Activated CD4-positive, alpha-beta T cell treated with anti-CD3 and anti-CD28 coated beads for 24 hours (primary cell): ENCODE measurements around the gene NFE2.
"Not testable (repeated sequence)": the region's sequence is repeated elsewhere in the genome, so short reads cannot be mapped to it uniquely, and the experiment has no call there.

Experiments
- DNase-seq, 2 donors: peaks; one replicate each; pipeline ENCODE4 v3.0.0-alpha.2; 2020; ENCODE audit warnings: low read depth in 2 of 2

NFE2 gene

DNA sequence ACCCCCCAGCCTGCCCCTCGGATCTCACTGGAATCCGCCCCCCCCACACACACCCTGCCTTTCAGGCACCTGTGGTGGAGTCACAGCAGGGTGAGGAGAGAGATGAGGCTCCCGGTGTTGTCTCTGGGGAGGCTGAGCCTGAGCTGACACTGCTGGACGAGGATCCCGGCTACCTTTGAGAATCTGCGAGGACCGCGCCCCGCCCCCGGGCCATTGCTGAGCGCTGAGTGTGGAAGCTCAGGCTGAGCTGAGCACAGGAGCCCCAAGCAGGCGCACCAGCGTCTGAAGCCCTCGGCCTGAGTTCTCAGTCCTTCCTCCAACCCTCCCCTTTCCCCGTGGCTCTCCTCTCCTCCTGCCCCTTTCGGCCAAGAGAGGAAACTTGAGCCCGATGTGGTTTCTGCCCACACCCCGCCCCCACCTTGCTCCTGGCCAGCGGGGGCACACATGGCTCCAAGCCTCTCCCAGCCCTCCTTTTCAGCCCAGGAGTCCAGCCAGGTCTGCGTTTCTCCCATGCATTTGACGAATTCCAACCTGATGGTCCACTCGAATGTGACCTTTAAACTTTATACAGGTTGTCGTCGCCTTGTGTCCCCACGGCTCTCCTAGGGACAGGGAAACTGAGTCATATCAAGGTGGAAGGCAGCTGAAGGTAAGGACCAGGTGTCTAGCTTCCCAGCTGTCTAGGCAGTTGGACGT lies at the start of gene NFE2:
TSS of gene NFE2 (minus strand) at position 284 of the 696 bp plus-strand sequence. CDS start 5,767 bp downstream, outside the sequence.
- no peak for DNase-seq

DNA sequence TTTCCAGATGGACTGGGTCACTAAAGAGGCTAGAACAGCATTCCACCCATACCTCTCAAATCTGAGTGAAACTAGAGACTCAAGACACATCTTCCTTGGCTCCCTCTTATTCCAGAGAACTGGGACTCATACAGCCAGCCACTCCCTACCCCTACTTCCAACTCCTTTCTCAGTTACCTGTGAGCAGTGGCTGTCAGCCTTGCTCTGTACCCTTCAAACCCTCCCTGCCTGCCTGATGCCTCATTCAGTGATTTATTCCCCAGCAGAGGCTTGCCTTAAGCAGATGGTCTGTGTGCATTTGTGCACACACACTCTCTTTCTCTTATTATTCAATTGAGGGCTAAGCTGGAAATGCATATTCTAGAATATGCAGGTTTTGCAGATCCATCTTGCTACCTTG lies 48.9 kb upstream of the NFE2 start:
- no peak for DNase-seq

DNA sequence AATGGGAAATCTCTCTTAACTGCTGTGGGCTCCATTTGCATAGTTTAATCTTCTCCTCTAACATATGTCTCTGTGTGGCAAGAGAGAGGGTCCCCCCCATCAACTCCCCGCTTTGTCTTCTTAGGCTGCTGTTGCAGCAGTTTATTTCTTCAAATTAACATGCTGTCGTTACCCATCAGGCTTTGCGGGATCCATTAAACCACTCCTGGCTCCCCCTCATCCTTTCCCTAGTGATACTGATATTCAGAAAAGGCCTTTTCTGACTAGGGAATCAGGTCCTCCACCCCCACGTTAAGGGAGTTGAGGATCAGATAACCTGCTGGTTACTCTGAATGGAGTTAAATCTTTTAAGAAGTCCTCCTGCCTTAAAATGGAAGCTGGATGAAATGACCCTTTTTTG lies 48.2 kb upstream of the NFE2 start:
- DNase-seq, result no peak

DNA sequence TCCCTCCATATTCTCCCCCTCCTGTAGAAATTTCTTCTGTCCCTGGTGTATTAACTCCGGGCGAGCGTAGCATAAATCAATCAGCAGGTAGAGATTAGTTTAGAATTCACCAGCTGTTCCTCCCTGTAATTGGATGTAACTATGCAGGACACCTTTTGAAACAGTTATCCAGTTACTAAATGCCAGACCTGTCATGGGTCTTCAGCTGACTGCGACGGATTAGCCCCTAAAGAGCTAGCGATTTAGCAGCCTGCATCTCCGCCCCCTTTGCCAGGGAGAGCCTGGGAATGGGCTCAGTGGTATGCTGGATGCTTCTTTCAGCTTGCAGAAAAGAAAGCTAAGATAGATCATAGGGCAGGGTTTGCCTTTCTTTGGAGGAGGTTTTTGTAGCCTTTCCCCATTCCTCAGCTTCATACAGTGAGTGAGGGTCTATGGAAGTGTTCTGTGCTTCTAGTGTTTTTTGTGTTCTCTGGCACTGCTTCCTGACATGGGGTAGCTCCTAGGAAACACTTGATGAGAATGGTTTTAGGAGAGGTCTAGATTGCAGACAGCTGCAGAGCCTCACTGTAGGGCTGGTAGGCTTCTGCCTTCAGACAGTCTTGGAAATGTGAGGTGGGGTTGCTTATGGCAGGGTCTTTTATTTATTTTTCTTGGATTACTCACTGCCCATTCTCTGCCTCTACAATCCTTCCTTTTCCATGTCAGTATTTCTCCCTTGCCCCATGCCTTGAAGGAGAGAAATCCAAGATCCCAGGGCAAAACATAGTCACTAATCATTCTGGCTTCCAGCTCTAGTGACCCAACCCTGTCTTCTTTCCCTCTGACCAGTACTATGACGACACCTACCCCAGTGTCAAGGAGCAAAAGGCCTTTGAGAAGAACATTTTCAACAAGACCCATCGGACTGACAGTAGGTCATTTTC lies 40.8 kb upstream of the NFE2 start:
- DNase-seq, result no peak

DNA sequence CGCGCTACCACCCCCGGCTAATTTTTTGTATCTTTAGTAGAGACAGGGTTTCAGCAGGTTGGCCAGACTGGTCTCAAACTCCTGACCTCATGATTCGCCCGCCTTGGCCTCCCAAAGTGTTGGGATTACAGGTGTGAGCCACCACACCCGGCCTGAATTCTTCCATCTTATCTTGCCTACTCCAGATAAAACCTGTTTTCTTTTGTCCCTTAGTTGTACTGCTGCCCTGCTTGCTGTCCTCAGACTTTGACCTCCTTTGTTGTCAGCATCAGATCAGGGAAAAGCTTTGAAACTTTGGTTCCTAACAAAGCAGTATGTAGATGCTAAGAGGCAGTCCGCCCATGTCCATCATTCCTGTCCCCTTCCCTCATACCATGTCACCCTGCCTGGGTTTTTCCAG lies 40.0 kb upstream of the NFE2 start:
- no peak for DNase-seq

DNA sequence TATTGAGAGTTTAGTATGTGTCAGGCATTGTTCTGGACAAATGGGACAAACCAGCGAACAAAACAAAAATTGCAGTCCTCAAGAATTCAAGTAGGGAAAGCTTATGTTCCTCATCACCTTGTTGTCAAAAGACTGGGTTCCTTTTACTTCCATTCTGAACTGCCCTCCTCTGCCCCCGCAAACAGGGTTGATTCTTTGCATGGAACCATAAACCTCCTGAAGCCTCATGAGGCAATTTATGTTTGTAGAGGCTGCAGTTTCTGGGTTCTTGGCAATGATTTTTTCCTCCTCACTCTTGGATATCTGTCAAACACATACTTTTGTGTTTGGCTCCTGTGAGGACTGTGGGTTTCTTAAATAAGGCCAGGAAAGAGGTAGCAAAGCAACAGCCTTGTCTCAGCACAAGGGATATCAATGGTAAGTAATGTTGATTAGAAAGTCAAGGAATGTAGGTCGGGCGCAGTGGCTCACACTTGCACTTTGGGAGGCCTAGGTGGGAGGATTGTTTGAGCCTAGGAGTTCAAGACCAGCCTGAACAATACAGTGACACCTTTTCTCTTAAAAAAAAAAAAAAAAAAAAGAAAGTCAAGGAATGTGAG lies 38.0 kb upstream of the NFE2 start:
- DNase-seq, result no peak

DNA sequence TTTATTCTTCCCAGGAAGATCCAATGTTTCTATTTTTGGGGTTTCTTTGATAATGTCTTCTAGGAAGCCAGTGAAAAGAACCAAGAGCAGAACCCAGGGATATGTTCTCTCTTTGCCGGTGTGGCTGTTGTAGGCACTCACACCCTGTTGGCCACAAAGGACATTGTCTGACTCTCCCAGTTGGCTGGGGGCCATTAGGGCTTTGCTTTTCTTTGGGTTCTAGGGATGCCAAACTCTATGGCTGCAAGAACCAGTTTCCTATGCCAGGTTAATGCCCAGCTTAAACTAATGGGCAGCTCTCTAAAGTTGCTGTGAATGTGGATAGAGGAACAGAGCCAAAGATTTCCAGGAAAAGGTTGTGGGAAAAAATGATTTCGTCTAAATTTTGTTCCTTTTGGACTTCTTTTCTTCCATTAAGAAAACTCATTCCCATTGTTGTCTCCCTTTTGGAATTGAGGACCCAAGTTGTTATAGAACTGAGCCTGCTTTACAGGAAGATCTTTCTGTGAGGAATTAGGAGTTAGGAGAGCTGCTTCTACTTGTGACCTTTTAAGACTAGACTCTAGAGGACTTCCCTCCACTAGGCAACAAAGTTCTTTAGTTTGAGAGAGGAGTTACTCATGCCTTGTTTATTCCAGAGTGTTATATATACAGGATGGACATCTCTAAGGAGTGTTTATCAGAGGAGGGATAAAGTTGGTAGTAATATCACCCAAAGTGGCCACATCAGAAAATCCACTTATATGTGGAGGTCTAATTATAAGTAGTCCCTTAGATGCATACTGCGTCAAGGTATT lies 37.2 kb upstream of the NFE2 start:
- no peak for DNase-seq

DNA sequence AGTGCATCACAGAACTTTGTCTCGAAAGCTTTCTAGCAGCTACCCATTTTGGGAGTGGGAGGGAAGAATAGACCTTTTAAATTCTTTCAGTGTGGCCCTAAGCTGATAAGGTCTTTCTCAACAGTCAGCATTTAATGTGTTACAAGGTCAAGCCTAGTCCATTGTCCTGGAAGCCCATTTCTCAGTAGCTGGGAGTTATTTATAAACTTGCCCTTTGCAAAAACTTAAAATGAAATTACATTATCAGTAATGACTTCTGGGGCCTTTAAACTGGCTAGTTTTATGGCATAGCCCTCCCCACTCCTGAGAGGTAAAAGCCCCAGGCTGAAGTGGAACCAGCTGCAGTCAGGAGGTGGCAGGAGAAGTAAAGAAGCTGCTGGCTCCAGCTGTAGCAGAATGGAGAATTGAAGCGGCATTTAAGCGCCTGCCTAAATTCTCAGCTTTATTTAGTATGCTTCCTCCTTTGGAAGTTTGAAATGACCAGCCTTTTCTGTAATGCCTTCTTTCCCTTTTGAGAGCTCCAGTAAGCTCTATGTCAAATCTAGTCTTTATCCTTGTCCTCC lies 36.5 kb upstream of the NFE2 start:
- DNase-seq, result no peak

DNA sequence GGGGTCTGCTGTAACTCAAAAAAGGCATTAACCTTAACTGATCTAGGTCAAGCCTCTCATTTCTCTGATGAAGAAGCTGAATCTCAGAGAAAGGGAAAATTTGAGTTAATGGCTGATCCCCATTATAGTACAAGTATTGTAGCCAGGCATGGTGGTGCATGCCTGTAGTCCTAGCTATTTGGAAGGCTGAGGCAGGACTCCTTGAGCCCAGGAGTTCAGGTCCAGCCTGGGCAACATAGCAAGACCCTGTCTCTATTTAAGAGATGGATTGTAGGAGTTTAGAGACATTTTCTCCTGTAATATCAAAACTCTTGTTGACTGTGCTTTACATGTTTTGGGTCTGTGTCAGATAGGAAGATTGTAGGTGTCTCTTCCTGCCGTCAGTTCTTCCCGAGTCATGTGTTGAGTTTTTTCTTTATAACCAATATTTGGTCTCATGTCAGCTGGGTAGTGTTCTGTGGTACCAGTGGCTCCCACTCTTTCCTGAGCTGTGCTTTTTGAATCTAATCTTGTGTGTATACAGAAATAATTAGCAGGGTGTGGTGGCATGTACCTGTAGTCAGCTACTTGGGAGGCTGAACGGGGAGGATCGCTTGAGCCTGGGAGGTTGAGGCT lies 32.7 kb upstream of the NFE2 start:
- DNase-seq, result no peak

DNA sequence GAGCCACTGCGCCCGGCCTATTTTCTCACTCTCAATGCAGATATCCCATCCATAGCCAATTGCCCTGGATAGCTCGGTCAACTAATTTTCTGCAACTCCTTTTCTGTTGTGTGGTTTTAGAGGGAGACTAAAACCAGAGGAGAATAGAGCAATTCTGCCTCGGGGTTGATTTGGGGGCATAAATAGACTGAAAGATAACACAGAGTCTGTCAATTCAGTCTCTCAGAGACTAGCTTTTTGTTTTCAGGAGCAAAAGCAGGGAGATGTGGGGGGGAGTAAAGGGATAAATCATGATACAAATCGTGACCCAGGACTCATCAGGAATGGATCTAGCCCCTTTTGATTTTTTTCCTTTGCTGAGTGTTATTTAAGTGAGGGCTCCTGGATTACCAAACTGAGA lies 30.6 kb upstream of the NFE2 start:
- no peak for DNase-seq

DNA sequence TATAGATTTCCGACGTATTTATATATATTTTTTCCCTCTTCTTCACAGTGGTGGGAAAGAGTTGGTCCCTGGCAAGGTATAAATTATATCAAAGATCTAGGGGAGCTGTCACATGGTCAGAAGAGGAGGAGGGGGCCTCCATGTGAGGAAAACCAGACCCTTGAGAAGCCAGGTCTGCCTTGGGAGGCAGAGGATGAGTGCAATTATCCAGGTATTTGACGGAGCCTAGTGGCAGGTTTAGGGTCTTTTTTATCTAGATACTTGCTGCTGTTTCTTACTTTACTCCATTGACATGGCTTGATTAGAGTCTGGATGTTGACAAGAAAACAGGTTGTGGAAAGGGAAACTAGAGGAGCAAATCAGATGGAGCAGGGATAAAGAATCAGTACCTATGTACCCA lies 29.6 kb upstream of the NFE2 start:
- no peak for DNase-seq

DNA sequence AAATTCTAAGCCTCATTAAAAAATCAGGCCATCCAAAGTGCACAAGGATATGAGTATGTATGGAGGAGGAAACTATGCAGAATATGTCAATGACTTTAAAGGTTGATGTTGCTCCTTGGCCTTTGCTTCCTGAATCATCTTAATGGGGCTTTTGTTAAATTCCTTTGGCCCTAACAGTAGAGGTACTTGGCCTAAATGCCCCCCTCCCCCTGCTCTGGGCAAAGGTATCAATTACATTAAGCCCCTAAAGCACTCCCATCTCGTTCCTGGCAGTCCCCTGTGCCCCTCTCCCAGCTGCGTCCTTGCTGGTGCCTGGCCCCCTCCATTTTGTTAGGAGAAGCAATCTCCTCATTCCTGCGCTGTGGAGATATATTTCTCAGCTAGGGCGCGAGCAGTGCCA lies 28.9 kb upstream of the NFE2 start:
- no peak for DNase-seq

DNA sequence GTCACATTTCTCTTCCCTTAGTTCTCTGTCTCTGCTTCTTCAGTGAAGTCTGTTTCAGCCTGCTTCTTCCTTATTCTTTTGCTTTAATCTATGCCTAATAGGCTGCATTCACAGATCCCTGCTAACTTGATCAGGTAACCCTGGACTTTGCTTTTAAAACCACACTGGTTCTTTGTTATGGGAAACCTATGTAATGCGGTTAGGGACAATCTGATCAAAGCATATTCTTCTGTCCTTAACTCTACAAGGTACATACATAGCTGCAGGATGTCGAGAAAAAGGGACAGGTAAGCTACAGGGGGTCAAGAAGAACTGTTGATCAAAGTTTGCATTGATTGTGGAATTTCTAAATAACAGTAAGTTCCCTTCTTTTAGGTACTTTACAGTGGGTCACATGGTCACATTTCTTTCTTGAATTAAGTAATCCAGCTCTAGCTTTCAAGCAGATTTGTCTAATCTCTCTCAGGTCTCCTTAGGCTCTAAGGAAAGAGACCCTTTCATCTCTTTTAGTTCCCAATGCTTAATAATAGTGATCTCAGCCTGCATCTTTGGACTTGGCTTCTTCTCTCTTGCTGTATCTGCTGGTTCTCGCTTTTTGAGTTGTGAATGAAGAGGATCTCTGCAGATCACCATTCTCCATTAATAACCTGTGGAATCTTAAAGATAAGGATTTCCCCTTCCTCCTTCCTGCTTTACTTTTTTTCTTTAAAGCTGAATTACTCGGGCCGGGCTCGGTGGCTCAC lies 28.0 kb upstream of the NFE2 start:
- no peak for DNase-seq

DNA sequence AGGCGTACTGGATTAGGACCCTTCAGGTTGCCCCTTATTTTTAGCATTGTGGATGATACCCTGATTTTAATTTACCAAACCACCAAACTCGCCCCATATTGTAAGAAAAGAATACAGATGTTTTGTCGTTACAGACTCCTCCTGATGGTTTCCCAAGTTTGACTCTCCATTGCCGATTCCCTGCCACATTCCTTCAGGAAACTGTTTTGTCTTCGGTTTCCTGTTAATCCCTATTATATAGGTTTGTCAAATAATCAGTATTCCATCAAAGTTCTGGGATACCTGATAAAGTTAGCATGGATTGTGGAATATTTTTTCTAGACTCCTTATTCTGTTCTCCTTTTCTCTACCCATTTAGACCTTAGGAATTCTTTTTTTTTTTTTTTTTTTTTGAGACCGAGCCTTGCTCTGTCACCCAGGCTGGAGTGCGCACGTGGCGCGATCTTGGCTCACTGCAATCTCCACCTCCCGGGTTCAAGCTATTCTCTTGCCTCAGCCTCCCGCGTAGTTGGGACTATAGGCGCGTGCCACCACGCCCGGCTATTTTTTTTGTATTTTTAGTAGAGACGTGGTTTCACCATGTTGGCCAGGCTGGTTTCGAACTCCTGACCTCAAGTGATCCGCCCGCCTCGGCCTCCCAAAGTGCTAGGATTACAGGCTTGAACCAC lies 24.8 kb upstream of the NFE2 start:
- DNase-seq, result not testable (repeated sequence)

DNA sequence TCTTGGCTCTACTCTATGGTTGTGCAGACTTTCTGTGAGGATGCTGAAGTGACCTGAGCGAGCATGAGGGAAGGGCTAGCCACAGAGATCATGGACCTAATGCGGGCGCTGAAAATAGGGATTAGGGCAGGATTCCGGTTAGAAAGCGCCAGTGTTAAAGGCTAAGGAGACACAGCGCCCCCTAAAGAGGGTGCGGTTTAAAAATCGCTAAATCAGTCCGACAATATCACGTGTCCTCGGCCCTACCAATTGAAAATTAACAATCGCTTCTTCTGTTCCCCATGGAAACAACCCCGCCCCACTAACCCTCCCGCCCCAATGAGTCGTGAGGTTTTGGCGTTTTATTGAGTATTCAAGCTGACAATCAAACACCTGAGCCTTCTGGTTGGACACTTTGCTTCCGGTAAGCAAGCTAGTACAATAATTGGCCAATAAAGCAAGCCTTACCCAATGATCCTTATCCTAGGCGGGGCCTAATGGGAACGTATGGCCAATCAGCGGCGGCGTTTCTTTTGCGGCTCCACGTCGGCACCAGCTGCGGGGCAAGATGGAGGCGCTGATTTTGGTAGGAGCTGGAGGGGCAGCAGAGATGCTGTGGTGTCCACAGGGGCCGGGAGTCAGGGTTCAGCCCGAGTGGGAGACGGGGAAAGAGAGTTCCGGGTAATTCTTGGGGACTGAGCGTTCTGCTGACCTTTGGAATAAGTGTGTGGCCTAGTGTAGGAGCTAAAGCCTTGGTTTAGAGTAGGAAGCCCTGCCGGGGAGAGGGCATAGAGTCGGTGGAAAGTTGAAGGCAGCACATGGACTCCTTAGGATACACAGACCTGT lies 24.0 kb upstream of the NFE2 start, which contains the start of gene COPZ1:
TSS of gene COPZ1 (plus strand) at position 515 of the 825 bp plus-strand sequence. CDS start at position 548, 33 bp downstream.
- peak; percentile 84 for DNase-seq

DNA sequence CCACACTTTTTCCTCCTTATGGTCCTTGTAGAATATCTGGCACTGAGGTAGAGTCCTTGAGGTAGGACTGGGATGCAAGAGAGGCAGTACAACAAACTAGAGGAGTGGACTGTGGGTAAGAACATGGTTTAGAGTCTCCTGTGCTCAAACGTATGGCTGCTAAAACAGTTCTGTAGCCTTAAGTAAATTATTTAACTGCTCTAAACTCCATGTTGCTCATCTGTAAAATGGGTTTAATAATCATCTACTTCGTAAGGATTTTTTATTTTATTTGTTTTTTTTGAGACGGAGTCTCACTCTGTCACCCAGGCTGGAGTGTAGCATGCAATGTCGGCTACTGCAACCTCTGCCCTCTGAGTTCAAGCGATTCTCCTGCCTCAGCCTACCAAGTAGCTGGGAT lies 20.5 kb upstream of the NFE2 start:
- no peak for DNase-seq

DNA sequence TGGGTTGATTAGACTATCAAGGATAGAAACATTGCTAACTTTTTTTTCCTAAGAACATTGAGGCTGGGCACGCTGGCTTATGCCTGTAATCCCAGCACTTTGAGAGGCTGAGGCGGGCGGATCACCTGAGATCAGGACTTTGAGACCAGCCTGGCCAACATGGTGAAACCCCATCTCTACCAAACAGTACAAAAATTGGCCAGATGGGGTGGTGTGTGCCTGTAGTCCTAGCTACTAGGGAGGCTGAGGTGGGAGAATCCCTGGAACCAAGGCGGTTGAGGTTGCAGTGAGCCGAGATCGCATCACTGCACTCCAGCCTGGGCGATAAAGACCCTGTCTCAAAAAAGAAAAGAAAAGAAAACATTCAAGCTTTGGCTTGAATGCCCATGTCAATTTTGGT lies 11.5 kb upstream of the NFE2 start:
- DNase-seq, result not testable (repeated sequence)

DNA sequence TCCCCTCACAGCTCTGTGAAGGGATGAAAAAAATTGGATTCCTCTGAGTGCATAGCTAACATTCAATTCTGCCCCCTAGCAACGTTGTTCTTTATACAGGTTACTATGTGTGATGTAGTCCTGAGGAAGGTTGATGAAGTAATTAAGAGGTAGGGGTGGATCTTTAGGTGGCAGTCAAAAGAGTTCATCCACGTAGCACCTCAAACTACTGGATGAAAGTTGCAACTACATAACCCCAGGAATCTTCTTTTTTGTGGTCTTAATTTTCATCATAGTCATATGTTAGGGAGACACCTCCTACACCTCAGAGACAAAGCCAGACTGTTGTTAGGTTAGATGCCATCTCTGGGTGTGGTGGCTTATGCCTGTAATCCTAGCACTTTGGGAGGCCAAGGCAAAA lies 10.2 kb upstream of the NFE2 start:
- no peak for DNase-seq
